ENCODE results near the gene SV2C. TPM values are rescaled to one million over a fixed set of nuclear protein-coding genes. Genes with fewer than 3 reads are reported as not detected.

SV2C gene
- total and polyA plus RNA-seq, 4 donors: 0.01 to 0.40 (median 0.37) TPM; not detected in 1

DNA sequence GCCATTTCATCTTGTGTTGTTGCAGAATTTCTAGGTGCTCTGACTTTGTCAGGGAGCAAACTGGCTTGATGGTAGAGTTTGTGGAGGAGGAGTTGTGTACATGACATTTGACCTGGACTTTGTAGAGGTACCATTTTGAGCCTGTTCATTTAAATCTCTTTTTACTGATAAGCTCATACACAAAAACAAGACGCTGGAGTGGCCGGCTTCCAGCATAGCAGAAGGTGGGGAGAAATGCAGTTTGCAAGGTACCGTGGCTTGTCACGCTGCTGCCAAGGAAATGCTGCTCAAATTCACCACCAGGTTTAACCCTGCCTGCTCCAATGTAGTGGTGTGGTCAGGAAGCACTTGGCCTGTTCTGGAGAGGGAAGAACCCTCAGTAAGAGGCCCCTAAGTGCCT lies 301.0 kb downstream of the SV2C start:
- H3K27me3 ChIP-seq (ENCODE audit: control insufficient read depth in 3 of 3, insufficient read depth in 3 of 3, low read length in 2 of 3): no peaks in the 10 kb centered on the region
- TF ChIP-seq, protein P1, sequence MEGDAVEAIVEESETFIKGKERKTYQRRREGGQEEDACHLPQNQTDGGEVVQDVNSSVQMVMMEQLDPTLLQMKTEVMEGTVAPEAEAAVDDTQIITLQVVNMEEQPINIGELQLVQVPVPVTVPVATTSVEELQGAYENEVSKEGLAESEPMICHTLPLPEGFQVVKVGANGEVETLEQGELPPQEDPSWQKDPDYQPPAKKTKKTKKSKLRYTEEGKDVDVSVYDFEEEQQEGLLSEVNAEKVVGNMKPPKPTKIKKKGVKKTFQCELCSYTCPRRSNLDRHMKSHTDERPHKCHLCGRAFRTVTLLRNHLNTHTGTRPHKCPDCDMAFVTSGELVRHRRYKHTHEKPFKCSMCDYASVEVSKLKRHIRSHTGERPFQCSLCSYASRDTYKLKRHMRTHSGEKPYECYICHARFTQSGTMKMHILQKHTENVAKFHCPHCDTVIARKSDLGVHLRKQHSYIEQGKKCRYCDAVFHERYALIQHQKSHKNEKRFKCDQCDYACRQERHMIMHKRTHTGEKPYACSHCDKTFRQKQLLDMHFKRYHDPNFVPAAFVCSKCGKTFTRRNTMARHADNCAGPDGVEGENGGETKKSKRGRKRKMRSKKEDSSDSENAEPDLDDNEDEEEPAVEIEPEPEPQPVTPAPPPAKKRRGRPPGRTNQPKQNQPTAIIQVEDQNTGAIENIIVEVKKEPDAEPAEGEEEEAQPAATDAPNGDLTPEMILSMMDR (IDR thresholded peaks at IDR 0.05; ENCODE audit: control extremely low read depth, extremely low read depth): no peak
- H3K27ac ChIP-seq (ENCODE audit: low read depth in 1 of 2, low read length in 1 of 2): no peak overlapping the region
- no peak for DNase-seq
- 40 to 41% methylated on average over 4 of the region's 4 CpGs for WGBS, 2 donors
- H3K36me3 ChIP-seq (ENCODE audit: control insufficient read depth in 4 of 4, insufficient read depth in 4 of 4, low read length in 4 of 4): no peaks in the 10 kb centered on the region
- H3K4me1 ChIP-seq (ENCODE audit: control insufficient read depth in 5 of 5, insufficient read depth in 5 of 5, low read length in 5 of 5): peaks cover 0 to 14% (median 0%) of the 10 kb centered on the region in 5 donors
- no peak overlapping the region for H3K4me3 ChIP-seq
- no peak for ATAC-seq (ENCODE audit: insufficient read depth, low FRiP score)
- no peaks in the 10 kb centered on the region for H3K9me3 ChIP-seq (ENCODE audit: control insufficient read depth in 4 of 4, insufficient read depth in 3 of 4, low read length in 3 of 4)
- no peak overlapping the region for H3K9ac ChIP-seq (ENCODE audit: insufficient read depth in 1 of 2, low read length in 2 of 2)

DNA sequence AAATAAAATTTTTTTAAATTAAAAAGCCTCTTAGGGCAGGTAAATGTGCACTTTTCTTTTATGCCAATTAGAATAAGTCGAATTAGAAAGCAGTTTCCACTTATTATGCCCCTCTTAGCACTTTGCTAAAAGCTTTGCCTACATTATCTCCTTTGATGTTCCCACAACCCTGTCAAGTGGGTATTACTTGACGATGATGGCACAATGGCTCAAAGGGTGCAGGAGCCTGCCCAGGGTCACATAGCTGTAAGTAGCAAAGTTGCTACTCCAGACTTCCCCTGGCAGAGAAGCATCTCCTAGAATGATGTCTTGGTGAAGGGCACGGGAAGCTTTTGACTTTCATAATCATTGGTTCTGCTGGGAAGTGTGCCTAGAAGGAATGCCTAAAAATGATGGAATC lies 301.5 kb downstream of the SV2C start:
- H3K36me3 ChIP-seq (ENCODE audit: control insufficient read depth in 4 of 4, insufficient read depth in 4 of 4, low read length in 4 of 4): no peaks in the 10 kb centered on the region
- TF ChIP-seq, protein P1 (IDR thresholded peaks at IDR 0.05; ENCODE audit: control extremely low read depth, extremely low read depth): no peak
- H3K9ac ChIP-seq (ENCODE audit: insufficient read depth in 1 of 2, low read length in 2 of 2): no peak overlapping the region
- H3K9me3 ChIP-seq (ENCODE audit: control insufficient read depth in 4 of 4, insufficient read depth in 3 of 4, low read length in 3 of 4): no peaks in the 10 kb centered on the region
- no peak overlapping the region for H3K27ac ChIP-seq (ENCODE audit: low read depth in 1 of 2, low read length in 1 of 2)
- WGBS, 2 donors: 73 to 89% methylated on average over 3 of the region's 3 CpGs
- no peak for DNase-seq
- no peak overlapping the region for H3K4me3 ChIP-seq
- ATAC-seq (ENCODE audit: insufficient read depth, low FRiP score): no peak
- no peaks in the 10 kb centered on the region for H3K27me3 ChIP-seq (ENCODE audit: control insufficient read depth in 3 of 3, insufficient read depth in 3 of 3, low read length in 2 of 3)
- H3K4me1 ChIP-seq (ENCODE audit: control insufficient read depth in 5 of 5, insufficient read depth in 5 of 5, low read length in 5 of 5): peaks cover 0 to 14% (median 0%) of the 10 kb centered on the region in 5 donors

GRCh38 chr5:76385540-76385939 lies 302.4 kb downstream of the SV2C start:
- Histone ChIP-seq H3K9me3 (ENCODE audit: control insufficient read depth in 4 of 4, insufficient read depth in 3 of 4, low read length in 3 of 4) (no peaks in the 10 kb centered on the region), H3K9ac (ENCODE audit: insufficient read depth in 1 of 2, low read length in 2 of 2) (no peak overlapping the region), H3K4me3 (no peak overlapping the region), H3K4me1 (ENCODE audit: control insufficient read depth in 5 of 5, insufficient read depth in 5 of 5, low read length in 5 of 5) (peaks cover 0 to 14% (median 0%) of the 10 kb centered on the region in 5 donors), H3K27ac (ENCODE audit: low read depth in 1 of 2, low read length in 1 of 2) (no peak overlapping the region), H3K27me3 (ENCODE audit: control insufficient read depth in 3 of 3, insufficient read depth in 3 of 3, low read length in 2 of 3) (no peaks in the 10 kb centered on the region), H3K36me3 (ENCODE audit: control insufficient read depth in 4 of 4, insufficient read depth in 4 of 4, low read length in 4 of 4) (no peaks in the 10 kb centered on the region)
- DNase-seq: no peak
- TF ChIP-seq, protein P1 (IDR thresholded peaks at IDR 0.05; ENCODE audit: control extremely low read depth, extremely low read depth): no peak
- no peak for ATAC-seq (ENCODE audit: insufficient read depth, low FRiP score)
- 78 to 87% methylated on average over 5 of the region's 5 CpGs for WGBS, 2 donors

DNA sequence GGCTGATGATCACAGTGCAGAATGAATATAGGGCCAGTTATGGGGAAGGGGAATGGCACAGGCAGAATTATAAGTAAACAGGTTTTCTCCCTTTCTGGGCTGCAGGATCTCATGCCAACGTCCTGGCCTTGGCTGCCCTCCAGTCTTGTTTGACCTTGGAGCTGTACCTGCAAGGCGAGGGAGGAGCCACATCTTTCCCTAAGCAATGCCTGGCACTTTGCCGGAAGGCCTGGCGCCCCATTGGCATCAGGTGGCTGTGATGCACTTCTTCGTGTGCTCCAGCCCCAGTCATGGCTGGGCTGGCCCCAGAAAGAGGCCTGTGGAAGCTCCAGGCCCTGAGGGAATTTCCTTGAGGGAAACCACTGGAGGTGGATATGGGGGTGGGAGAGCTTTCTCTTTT lies 303.2 kb downstream of the SV2C start:
- H3K27ac ChIP-seq (ENCODE audit: low read depth in 1 of 2, low read length in 1 of 2): peak overlapping the region in 1 of 2 donors; percentile 1
- 62 to 69% methylated on average over 5 of the region's 5 CpGs for WGBS, 2 donors
- H3K9ac ChIP-seq (ENCODE audit: insufficient read depth in 1 of 2, low read length in 2 of 2): no peak overlapping the region
- no peak overlapping the region for H3K4me3 ChIP-seq
- no peaks in the 10 kb centered on the region for H3K9me3 ChIP-seq (ENCODE audit: control insufficient read depth in 4 of 4, insufficient read depth in 3 of 4, low read length in 3 of 4)
- TF ChIP-seq, protein P1 (IDR thresholded peaks at IDR 0.05; ENCODE audit: control extremely low read depth, extremely low read depth): no peak
- no peaks in the 10 kb centered on the region for H3K36me3 ChIP-seq (ENCODE audit: control insufficient read depth in 4 of 4, insufficient read depth in 4 of 4, low read length in 4 of 4)
- H3K27me3 ChIP-seq (ENCODE audit: control insufficient read depth in 3 of 3, insufficient read depth in 3 of 3, low read length in 2 of 3): no peaks in the 10 kb centered on the region
- peaks cover 0 to 14% (median 0%) of the 10 kb centered on the region in 5 donors for H3K4me1 ChIP-seq (ENCODE audit: control insufficient read depth in 5 of 5, insufficient read depth in 5 of 5, low read length in 5 of 5)
- no peak for ATAC-seq (ENCODE audit: insufficient read depth, low FRiP score)
- DNase-seq: no peak
